ENCODE data around the gene RPL15. TPM values are rescaled to one million over a fixed set of nuclear protein-coding genes. Genes with fewer than 3 reads are reported as not detected.

Gene RPL15
- total and polyA plus RNA-seq, 2 of the 8 experiments (the other 6 are each of a cell fraction or from before 2014, with no cell fraction given) = 2,819 to 6,473 TPM

GRCh38 chr3:23948761-23949160, 31.8 kb downstream of the RPL15 start (continued):
- TF ChIP-seq, protein P1, sequence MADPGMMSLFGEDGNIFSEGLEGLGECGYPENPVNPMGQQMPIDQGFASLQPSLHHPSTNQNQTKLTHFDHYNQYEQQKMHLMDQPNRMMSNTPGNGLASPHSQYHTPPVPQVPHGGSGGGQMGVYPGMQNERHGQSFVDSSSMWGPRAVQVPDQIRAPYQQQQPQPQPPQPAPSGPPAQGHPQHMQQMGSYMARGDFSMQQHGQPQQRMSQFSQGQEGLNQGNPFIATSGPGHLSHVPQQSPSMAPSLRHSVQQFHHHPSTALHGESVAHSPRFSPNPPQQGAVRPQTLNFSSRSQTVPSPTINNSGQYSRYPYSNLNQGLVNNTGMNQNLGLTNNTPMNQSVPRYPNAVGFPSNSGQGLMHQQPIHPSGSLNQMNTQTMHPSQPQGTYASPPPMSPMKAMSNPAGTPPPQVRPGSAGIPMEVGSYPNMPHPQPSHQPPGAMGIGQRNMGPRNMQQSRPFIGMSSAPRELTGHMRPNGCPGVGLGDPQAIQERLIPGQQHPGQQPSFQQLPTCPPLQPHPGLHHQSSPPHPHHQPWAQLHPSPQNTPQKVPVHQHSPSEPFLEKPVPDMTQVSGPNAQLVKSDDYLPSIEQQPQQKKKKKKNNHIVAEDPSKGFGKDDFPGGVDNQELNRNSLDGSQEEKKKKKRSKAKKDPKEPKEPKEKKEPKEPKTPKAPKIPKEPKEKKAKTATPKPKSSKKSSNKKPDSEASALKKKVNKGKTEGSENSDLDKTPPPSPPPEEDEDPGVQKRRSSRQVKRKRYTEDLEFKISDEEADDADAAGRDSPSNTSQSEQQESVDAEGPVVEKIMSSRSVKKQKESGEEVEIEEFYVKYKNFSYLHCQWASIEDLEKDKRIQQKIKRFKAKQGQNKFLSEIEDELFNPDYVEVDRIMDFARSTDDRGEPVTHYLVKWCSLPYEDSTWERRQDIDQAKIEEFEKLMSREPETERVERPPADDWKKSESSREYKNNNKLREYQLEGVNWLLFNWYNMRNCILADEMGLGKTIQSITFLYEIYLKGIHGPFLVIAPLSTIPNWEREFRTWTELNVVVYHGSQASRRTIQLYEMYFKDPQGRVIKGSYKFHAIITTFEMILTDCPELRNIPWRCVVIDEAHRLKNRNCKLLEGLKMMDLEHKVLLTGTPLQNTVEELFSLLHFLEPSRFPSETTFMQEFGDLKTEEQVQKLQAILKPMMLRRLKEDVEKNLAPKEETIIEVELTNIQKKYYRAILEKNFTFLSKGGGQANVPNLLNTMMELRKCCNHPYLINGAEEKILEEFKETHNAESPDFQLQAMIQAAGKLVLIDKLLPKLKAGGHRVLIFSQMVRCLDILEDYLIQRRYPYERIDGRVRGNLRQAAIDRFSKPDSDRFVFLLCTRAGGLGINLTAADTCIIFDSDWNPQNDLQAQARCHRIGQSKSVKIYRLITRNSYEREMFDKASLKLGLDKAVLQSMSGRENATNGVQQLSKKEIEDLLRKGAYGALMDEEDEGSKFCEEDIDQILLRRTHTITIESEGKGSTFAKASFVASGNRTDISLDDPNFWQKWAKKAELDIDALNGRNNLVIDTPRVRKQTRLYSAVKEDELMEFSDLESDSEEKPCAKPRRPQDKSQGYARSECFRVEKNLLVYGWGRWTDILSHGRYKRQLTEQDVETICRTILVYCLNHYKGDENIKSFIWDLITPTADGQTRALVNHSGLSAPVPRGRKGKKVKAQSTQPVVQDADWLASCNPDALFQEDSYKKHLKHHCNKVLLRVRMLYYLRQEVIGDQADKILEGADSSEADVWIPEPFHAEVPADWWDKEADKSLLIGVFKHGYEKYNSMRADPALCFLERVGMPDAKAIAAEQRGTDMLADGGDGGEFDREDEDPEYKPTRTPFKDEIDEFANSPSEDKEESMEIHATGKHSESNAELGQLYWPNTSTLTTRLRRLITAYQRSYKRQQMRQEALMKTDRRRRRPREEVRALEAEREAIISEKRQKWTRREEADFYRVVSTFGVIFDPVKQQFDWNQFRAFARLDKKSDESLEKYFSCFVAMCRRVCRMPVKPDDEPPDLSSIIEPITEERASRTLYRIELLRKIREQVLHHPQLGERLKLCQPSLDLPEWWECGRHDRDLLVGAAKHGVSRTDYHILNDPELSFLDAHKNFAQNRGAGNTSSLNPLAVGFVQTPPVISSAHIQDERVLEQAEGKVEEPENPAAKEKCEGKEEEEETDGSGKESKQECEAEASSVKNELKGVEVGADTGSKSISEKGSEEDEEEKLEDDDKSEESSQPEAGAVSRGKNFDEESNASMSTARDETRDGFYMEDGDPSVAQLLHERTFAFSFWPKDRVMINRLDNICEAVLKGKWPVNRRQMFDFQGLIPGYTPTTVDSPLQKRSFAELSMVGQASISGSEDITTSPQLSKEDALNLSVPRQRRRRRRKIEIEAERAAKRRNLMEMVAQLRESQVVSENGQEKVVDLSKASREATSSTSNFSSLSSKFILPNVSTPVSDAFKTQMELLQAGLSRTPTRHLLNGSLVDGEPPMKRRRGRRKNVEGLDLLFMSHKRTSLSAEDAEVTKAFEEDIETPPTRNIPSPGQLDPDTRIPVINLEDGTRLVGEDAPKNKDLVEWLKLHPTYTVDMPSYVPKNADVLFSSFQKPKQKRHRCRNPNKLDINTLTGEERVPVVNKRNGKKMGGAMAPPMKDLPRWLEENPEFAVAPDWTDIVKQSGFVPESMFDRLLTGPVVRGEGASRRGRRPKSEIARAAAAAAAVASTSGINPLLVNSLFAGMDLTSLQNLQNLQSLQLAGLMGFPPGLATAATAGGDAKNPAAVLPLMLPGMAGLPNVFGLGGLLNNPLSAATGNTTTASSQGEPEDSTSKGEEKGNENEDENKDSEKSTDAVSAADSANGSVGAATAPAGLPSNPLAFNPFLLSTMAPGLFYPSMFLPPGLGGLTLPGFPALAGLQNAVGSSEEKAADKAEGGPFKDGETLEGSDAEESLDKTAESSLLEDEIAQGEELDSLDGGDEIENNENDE (IDR thresholded peaks at IDR 0.05; ENCODE audit: insufficient replicate concordance, low read length) = no peak
- TF ChIP-seq PHF8 (conservative IDR thresholded peaks at IDR 0.05; ENCODE audit: low read depth, low read length) (no peak), TAF1 (IDR thresholded peaks at IDR 0.05; ENCODE audit: low read depth, low read length) (no peak), POLR2AphosphoS5 (IDR thresholded peaks at IDR 0.05; ENCODE audit: low read depth, low read length) (no peak), SIX5 (IDR thresholded peaks at IDR 0.05; ENCODE audit: low read depth, low read length) (no peak), ASH2L (IDR thresholded peaks at IDR 0.05; ENCODE audit: low read length) (no peak), POLR2A (IDR thresholded peaks at IDR 0.05; ENCODE audit: control extremely low read depth in 1 of 2, low read depth in 2 of 2, low read length in 2 of 2) (no peak), BCL11A (IDR thresholded peaks at IDR 0.05; ENCODE audit: low read depth in 2 of 2, low read length in 2 of 2) (no peak), GTF2F1 (IDR thresholded peaks at IDR 0.05; ENCODE audit: borderline replicate concordance, low read depth, low read length) (no peak), MAFK (IDR thresholded peaks at IDR 0.05; ENCODE audit: low read depth, low read length) (no peak), EP300 (IDR thresholded peaks at IDR 0.05; ENCODE audit: borderline replicate concordance in 1 of 2, low read depth in 2 of 2, low read length in 2 of 2) (no peak), NANOG (IDR thresholded peaks at IDR 0.05; ENCODE audit: insufficient read depth, low read depth, low read length, poor library complexity, severe bottlenecking) (no peak), CHD2 (IDR thresholded peaks at IDR 0.05; ENCODE audit: low read length) (no peak)

Measured in H1 (cell line).